ENCODE results near the gene DRD1.

DNA sequence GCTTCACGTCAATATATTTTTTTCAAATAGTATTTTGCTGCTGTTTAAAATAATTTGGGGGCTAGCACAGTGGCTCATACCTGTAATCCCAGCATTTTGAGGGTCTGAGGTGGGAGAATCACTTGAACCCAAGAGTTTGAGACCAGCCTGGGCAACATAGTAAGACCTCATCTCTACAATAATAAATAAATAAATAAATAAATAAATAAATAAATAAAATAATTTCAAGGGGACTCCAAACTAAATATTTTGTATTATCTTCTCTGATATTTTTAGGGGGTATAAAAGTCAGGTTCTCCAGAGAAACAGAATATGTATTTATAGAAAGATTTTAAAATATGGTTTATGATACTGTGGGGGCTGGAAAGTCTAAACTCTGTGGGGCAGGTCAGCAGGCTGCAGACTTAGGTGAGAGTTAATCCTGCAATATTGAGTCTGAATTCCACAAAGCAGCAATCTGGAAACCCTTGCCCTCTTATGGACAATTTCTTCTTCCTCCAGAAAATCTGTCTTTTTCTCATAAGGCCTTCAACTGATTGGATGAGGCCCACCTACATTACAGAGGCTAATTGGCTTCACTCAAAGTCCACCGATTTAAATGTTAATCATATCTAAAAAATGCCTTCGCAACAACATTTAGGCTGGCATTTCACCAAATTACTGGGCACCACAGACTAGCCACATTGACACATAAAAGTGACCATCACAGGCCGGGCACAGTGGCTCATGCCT is 53.5 kb downstream of the DRD1 start:
- no peak for TF ChIP-seq EZH2 (IDR thresholded peaks at IDR 0.05)
- no peak for TF ChIP-seq POLR2AphosphoS5 (IDR thresholded peaks at IDR 0.05; ENCODE audit: borderline replicate concordance, low read depth, low read length)

Data from SK-N-MC (cell line).